GM19023 (cell line): ENCODE measurements around the gene JADE2.

Source experiments
- ATAC-seq: cut with Tn5 transposase; IDR thresholded peaks from one replicate; pipeline ENCODE4 v1.9.1; 2021; ENCODE audit warnings: mild to moderate bottlenecking, moderate library complexity; ENCODE audit not compliant: unreplicated experiment

Gene JADE2

GRCh38 chr5:134620634-134621033 is 95.2 kb downstream of the JADE2 start:
- ATAC-seq = no peak

- no peak for ATAC-seq
Observed at GRCh38 chr5:134625559-134625958, 100.1 kb downstream of the JADE2 start.

GRCh38 chr5:134626369-134627014 is 101.0 kb downstream of the JADE2 start:
- ATAC-seq = no peak
